Renal pelvis (tissue), 4 donors: ENCODE measurements around the gene CRELD2. TPM values are rescaled to one million over a fixed set of nuclear protein-coding genes. Genes with fewer than 3 reads are reported as not detected.

ENCODE experiments used
- DNase-seq: peaks from one replicate; pipeline ENCODE4 v3.0.0-alpha.2; 2013
- polyA plus RNA-seq, 3 donors: library from polyadenylated mRNA; unstranded; fragments of 120-200 nt; gene quantifications; one replicate each; pipeline ENCODE4 v1.2.1, GENCODE V29; 2013; ENCODE audit not compliant: insufficient read length in 3 of 3

CRELD2 gene
- polyA plus RNA-seq, 3 donors, result 28.1 to 33.9 (median 33.2) TPM

GRCh38 chr22:49928555-49929210 lies 10.2 kb downstream of the CRELD2 start:
- DNase-seq, result no peak

GRCh38 chr22:49929211-49929979 lies 11.0 kb downstream of the CRELD2 start:
- no peak for DNase-seq

- DNase-seq, result no peak
These were observed 11.7 kb downstream of the CRELD2 start for GRCh38 chr22:49929994-49930575.

- no peak for DNase-seq
These were observed 12.4 kb downstream of the CRELD2 start for GRCh38 chr22:49930596-49931412.

GRCh38 chr22:49933236-49934159 lies 15.1 kb downstream of the CRELD2 start:
- DNase-seq, result no peak

- DNase-seq, result no peak
These were observed 15.9 kb downstream of the CRELD2 start for GRCh38 chr22:49934160-49934890.

GRCh38 chr22:49934891-49935557 lies 16.6 kb downstream of the CRELD2 start:
- DNase-seq, result no peak

GRCh38 chr22:49935561-49935960 lies 17.1 kb downstream of the CRELD2 start:
- no peak for DNase-seq

GRCh38 chr22:49936018-49936972 lies 17.9 kb downstream of the CRELD2 start:
- DNase-seq, result no peak

GRCh38 chr22:49936973-49937757 lies 18.7 kb downstream of the CRELD2 start:
- no peak for DNase-seq

GRCh38 chr22:49937758-49938564 lies 19.5 kb downstream of the CRELD2 start:
- no peak for DNase-seq

- no peak for DNase-seq
These were observed 20.2 kb downstream of the CRELD2 start for GRCh38 chr22:49938565-49939136.

GRCh38 chr22:49941507-49942316 lies 23.3 kb downstream of the CRELD2 start:
- DNase-seq, result no peak

GRCh38 chr22:49942565-49943404 lies 24.4 kb downstream of the CRELD2 start:
- no peak for DNase-seq

- no peak for DNase-seq
These were observed 25.0 kb downstream of the CRELD2 start for GRCh38 chr22:49943405-49943765.
